IPS DF 4.7 (cell line): ENCODE data around the gene HES1.

Experiments used
- DNase-seq: peaks from one replicate; pipeline ENCODE4 v3.0.0-alpha.2; 2013; ENCODE audit warnings: low spot score; ENCODE audit errors: extremely low read depth

HES1 gene

DNA sequence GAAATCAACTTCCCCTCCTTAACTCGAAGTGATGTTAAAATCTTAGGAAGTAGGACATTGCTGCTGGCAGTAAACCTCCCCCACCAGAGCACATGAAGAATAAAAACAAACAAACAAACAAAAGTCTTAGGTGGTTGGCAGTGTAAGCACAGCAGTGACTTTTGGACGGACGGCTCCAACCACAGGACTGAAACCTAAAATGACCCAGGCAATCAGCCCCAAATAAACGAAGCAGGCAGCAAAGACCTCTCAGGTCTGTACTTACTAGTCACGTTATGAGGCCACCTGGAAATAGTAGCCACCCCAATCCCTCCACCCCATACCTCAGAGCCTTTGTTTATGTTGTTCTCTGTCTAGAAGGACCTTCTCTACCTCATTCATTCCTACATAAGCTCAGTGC lies 33.5 kb upstream of the HES1 start:
- DNase-seq, result no peak

DNA sequence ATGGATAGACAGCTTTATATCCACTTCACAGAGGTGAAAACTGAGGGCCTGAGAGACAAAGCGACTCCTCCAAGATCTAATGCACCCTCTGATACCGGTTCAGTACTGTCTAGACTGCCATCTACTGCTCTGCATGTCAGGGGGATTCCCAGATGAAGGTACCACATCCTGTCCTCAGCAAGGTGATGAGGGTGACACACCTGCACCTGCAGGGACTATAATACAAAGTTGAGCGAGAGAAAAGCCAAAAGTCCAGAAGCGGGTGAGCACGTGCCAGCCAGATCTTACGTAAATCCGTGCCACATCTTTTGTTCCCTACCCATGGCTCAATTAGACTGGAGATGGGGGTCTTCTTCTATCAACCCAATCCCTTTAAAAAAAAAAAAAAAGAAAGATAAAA lies 32.4 kb upstream of the HES1 start:
- no peak for DNase-seq

DNA sequence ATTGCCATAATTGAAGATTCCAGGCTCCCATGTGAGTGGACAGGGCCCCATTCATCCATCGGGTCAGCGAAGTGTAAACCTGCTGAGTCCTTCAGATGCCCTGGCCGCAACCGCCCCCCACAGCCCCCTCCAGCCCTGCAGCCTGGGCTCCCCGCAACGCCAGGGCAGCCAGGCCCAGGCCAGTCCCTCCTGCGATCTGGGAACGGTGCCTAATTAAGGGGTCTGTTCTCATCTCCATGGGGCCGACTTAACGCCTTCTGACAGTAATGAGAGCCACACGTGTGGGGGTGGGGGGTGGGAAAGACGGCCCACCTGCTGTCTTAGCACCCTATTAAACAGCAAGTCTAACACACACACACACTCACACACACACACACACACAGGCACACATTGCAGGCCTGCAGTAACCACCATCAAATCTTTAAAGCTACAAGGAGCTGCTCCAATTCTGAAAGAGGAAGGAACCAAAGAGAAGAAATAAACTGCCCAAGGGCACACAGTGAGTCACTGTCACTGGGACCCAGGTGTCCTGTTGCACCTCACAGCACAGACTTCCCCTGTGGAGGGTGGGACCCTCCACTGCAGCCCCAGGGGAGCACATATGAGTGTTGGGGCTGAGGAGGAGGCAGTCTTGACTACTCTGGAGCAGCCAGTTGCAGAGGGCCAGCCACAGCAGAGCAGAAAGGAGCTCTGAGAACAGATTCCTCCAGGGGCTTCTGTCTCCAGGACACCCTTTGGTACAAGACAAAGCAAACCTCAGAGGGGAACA lies 31.8 kb upstream of the HES1 start:
- DNase-seq, result no peak

DNA sequence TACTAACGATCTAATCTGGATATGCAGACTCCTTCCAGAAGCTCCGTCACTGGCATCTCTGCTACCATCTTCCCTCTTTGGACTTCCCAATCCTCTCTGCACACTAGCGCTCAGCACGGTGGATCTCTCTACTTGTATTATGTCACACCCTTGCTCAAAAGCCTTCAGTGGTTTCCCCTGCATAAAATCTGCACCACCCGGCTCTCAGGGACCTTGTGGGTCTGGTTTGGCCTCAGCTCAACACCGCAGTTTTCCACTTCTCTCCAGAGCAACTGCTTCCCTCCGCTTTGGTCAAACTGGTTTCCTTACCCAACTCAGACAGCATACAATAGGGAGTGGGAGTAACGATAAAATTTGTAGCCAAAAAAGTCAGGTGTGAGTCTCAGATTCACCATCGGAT lies 30.7 kb upstream of the HES1 start:
- no peak for DNase-seq

DNA sequence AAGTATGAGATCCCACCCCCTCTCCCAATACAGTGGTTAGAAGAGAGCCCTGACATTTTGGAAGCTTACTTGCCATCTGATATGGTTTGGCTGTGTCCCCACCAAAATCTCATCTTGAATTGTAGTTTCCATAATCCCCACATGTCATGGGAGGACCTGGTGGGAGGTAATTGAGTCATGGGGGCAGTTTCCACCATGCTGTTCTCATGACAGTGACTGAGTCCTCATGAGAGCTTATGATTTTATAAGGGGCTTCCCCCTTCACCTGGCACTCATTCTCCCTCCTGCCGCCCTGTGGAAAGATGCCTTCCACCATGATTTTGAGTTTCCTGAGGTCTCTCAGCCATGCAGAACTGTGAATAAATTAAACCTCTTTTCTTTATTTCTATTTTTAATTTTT lies 28.8 kb upstream of the HES1 start:
- DNase-seq, result no peak

DNA sequence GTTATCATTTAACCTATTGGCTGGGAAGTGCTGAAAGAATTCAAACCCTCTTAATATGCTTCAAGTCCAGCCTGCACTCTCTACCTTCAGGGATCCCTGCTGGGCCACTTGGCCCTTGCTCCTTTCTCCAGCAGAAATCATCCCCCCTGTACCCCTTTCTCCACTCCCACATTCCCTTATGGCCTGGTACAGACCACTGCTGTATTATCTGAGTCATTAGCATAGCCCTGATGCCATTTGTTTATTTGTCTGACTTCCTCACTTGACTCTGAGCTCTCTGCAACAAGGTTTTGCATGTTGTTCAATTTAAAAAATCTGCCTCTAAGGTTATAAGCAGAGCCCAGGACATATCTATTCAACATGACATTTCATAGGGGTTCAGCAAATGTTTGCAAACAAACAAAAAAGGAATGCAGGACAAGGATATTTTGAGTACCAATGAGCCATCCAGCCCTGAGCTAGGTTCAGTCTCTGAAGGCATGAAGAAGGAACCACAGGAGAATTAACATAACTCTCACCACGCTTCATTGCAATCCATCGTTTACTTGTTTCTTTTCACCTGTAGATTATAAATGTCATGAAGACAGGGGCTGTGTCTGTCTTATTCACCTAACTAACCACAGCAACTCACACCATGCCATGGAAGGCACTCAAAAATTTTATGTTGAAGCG lies 26.6 kb upstream of the HES1 start:
- no peak for DNase-seq

DNA sequence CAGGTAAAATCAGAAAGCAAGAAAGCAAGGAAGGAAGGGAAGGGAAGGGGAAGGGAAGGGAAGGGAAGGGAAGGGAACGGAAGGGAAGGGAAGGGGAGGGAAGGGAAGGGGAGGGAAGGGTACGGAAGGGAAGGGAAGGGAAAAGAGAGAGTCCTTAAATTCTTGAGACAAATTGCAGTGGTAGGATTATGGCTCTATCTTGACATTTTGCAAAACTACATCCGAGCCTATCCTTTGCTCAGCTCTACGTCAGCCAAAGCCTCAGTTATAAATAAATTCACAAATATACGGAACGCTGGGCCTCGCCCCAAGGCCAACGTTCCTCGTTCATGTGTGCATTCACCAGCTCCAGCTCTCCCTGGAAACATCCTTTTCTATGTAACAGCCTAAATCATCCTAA lies 25.5 kb upstream of the HES1 start:
- no peak for DNase-seq

DNA sequence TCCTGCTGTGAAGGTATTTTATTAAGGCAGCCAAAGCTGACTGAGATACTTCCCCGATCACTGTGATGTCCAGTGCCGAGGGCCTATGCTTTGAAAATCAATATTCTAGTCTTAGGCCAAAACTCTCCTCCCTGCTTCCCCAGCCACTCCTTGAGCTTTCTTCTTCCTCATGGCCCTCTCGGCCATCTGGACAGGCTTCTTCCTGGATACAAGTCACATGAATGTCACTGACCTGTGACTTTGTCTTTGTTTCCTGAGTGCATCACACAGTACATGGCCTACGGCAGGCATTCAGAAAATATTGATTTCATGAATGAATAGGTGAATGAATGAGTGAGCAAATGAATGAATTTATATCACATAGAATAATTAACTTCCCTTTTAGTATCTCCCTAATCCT lies 24.6 kb upstream of the HES1 start:
- no peak for DNase-seq

DNA sequence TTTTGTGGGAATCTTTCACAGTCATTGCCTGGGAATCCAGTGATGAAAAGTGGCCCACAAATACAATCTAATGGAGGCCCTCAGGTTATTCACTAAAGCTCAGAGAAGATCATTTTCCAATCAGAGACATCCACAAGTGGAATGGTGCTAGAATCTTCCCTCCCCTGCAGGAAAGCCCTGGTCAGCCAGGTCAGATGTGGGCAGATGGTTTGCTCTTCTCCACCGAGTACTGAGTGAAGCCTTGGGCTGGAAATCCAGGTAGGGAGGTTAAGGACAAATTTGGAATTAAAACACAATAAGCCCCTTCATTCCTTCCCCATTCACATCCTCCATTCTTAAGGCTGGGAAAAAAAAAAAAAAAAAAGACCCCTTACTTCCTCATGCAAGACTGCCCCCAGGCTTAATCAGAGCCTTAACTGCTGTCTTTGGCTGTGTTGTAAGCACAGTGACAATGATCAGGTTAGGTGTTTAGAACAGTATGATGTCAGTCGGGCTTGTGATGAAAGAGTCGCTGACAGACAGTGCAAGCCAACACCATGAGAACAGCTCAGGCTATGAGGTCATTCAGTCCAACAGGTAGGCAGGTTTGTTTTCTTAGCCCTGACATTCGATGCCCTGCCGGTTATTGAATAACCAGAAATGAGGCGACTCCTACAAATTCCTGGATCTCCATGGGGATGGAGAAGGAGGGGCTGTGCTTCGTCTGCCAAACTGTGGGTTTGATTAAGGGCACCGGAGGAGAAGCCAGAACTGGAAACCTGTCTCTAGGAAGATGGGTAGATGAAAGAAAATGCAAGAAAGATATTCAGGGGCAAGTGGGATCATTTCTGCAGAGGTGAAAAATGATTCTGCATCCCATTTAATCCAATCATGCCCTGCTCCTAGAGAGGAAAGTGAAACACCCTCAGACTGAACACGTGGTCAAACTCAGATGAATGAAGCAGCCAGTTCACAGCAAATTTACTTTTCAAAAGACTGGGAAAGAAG lies 23.5 kb upstream of the HES1 start:
- no peak for DNase-seq

DNA sequence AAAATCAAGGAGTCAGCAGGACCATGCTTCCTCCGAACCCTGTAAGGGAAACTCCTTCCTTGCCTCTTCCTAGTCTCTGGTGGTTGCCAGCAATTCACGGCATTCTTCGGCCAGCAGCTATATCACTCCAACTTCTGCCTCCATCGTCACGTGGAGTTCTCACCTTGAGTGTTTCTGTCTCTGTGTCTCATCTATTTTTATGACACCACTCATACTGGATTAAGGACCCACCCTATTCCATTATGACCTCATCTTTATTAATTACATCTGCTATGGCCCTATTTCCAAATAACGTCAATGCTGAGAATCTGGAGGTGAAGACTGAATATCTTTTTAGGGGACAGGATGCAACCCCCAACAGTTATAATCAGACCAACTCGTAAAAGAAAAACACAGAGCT lies 21.8 kb upstream of the HES1 start:
- DNase-seq, result no peak

DNA sequence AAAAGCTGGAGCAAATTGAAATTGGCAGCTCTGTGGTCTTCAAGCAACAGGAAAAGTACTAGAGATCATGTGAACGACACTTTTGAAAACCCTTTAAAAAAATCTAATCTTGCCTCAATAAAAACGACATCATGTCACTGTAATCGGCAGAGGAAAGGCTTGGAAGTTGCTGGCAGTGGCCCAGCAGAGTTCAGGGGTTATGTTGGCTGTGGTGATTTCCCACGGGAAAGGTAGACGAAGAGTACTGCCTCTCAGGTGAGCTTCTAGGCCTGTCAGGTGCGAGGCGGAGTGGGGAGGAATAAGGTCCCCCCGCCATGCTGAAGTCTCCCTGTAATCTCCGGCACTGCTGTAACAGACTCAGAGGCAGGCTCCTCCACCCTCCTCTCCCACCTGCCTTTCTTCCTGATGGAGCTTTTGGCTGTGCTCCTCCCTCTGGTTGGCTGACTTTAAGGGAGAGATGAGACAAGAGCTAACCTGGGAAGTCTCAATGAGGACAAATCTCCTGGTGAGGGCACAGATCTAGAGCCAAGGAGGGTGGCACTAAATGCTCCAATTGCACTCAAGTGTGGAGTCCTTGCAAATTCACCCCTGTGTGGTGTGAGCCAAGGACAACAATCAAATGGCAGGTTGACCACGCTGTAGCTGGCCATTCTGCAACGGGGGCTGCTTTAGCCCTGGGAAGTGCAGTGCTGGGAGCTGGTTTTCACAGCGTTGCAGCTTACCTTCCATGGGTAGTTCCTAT lies 18.7 kb upstream of the HES1 start:
- no peak for DNase-seq

DNA sequence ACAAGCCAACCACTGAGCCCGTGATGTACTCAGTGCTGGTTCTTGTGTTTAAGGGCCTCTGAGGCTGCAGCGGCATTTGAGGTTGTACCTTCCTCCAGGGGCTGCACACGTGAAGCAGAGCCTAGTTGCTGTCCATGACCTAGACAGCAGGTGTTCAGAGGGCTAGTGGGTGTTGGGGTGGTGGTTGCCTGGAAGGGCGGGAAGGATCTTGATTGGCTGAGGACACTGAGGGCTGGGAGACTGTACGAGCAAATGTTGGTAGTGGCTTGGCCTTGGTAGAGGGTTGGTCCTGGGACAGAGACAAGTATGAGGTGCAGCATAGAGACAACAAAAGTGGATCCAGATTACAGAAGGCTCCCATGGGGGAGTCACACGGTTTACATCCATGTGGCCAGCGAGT lies 17.0 kb upstream of the HES1 start:
- DNase-seq, result no peak

DNA sequence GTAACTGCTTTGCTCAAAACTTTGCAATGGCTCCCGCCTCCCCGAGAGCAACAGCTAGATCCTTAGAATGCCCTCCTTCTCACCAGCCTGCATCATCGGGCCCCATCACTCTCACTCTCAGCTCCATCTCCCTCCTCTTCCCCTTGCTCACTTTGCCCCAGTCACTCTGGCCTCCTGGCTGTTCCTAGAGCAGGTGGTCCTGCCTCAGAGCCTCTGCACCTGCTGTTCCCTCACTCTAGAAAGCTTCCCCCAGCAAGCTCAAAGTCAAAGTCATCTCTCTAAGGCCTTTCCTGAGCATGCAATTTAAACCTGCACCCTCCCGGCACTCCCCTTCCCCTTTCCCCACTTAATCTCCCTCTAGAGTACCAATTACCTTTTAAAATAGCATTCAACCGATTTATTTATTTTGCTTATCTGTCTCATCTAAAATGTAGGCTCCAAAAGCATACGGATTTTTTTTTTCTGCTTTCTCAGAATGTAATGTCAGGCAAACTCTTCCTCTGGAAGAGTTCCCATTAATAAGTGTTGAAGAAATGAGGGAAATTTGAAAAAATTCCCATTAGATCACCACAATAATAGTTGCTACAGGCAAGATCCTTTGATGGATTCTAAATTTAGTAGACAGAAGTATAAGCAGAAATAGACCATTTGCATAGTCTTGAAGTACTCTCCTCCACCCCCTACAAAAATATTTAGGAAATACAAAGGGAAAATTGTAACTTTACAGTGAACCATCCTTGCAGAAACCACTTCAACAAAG lies 15.9 kb upstream of the HES1 start:
- DNase-seq, result no peak

DNA sequence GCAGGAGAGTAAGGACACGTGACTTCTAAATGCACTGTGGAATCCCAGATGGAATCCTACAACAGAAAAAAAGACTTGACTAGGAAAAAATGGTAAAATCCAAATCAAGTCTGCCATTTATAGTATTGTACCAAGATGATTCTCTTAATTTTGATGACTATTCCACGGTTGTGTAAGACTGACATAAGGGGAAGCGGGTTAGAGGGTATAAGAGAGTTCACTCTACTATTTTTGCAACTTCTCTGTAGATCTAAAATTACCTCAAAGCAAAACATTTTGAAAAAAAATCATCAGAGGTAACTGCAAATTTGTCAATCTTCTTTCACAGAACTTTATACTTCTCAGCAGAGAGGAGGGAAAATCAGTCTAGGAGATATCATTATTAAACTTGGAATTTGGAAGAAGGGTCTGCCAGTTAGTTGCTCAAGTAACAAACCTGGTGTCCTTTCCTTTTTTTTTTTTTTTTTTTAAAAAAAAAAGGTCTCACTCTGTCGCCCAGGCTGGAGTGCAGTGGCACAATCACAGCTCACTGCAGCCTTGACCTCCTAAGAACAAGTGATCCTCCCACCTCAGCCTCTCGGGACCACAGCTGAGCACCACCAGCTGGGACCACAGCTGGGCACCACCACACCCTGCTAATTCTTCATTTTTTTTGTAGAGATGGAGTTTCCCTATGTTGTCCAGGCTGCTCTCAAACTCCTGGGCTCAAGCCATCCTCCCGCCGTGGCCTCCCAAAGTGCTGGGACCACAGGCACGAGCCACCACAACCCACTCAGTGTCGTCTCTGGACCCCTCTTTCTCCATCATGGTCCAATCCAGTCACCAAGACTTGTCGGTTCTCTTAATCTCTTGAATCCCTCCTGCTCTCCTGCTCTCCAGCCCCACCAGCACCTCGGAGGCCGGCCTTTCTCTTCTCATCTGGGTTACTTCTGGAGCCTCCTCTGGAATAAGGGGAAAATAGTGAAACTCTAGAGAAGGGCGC lies 14.9 kb upstream of the HES1 start:
- no peak for DNase-seq

DNA sequence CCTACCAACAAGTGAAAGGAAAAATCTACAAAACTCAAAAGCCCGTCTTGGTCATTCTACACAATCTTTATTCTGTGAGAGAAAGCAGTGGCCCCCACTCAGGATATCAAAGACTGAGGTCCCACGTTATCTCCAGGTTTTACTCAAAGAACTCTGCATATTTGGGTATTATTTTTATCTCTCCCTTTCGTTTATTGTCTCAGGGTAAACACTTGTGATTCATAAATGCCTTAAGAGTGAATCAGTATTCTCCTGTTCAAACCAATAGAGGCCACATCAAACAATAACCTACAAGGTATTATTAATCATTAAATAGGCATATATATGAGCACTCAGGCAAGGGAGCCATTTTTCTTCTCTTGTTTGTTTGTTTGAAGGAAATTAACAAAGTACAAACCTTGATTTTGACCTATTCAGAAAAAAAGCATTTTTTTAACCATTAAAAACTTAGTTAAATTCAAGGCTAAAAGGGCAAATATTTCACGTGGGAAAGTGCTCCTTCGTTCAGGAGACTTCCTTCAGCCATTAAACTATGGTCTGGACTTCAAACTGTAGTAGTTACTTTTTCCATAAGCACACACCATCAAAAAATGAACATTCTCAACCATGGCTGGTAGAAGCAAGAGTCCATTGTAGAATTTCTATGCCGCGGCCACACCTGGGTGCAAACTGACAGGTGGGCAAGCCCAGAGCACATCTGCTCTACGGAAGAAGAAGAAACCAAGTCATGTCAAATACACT lies 13.9 kb upstream of the HES1 start:
- DNase-seq, result no peak

DNA sequence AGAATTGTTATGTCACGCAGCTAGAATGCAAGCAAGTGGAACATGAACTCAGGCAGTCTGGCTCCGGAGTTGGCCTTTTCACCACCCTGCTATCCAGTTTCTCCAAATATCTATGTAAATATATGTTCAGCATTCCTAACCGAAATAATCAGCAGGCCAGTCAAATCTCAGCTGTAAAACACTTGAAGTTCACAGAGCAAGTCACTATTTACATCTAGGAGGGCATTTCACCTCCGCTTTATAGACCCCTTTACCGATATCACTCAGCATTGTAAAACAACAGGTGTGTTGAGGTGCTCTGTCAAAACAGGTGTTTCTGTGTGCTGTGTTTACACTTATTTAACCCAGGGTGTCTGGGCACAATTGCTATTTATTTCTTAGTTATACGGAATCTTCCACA lies 12.2 kb upstream of the HES1 start:
- DNase-seq, result no peak

DNA sequence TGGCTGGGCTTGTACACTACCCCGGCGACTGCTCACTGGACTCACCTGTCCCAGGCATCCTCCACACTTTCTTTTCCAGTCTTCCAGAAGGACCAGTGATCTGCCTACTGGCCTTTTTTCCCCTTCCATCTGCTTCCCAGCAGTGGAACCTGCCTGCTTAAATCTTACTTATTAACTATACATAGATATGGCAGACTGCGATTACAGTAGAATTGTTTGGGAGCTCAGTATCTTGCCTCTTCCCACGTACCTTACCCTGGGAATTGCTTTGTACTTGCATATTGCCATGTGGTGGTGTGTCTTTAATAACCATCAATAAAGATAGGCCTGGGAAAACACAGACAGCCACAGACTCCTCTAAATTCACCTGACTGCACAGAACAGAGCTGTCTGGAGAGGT lies 11.8 kb upstream of the HES1 start:
- DNase-seq, result no peak

DNA sequence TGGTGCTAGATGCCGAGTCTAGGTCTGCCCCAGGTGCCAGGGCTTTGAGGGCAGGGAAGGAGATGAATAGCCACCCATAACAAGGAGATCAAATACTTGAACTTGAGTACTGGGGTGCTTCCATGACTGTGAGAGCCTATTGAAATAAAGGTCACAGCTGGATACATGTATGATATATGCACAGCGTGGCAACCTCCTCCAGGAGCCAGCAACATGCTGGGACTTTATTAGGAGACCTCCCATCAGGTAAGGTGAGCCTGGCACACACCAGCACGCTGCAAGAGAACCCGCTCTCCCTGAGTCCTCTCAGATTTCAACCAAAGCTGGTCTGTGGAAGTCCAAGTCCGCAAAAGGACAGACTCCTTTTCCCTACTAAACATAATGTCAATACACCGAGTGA lies 10.5 kb upstream of the HES1 start:
- DNase-seq, result no peak

DNA sequence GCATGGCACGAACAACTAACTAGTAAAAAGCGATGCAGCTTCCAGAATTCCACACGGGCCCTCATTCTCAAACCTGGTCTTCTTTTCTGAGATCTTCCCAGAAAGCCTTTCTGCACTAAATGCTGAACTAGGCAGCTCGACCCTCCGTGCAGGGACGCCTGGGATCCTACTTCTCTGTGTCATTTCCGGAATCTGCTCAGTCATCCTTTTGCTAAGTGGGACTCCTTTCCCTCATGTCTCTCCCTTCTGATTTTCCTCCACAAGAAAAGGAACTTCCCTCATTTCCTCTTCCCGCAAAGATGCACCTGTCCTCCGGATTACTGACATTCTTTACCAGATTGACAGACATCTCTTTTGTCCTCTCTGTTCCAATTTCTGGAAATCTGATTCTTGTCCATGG lies 9.2 kb upstream of the HES1 start:
- DNase-seq, result no peak
